HepG2 (cell line): ENCODE results near the gene CHEK2. TPM values are rescaled to one million over a fixed set of nuclear protein-coding genes. Genes with fewer than 3 reads are reported as not detected.

Experiments used
- CBX5 ChIP-seq: sonication (generic); formaldehyde crosslinking; IDR thresholded peaks from 2 replicates; pipeline ENCODE4 v1.4.0; 2020; ENCODE audit warnings: missing genetic modification reagents, borderline replicate concordance
- FOXC1 ChIP-seq: sonication (generic); formaldehyde crosslinking; IDR thresholded peaks from 2 replicates; pipeline ENCODE4 v1.8.0; 2022; ENCODE audit warnings: mild to moderate bottlenecking, missing genetic modification reagents, borderline replicate concordance
- GPN1 ChIP-seq: sonication (generic); formaldehyde crosslinking; IDR thresholded peaks from 2 replicates; pipeline ENCODE4 v1.5.1; 2020; ENCODE audit warnings: missing genetic modification reagents, borderline replicate concordance
- MED8 ChIP-seq: sonication (generic); formaldehyde crosslinking; IDR thresholded peaks from 2 replicates; pipeline ENCODE4 v1.8.1; 2023; ENCODE audit warnings: mild to moderate bottlenecking, missing genetic modification reagents; ENCODE audit not compliant: insufficient replicate concordance
- MTA1 ChIP-seq: sonication (generic); formaldehyde crosslinking; IDR thresholded peaks from 2 replicates; pipeline ENCODE4 v1.4.0; 2020; ENCODE audit warnings: missing genetic modification reagents, mild to moderate bottlenecking, borderline replicate concordance
- MTF2 ChIP-seq: sonication (generic); formaldehyde crosslinking; IDR thresholded peaks from 2 replicates; pipeline ENCODE4 v1.5.0; 2020; ENCODE audit warnings: missing genetic modification reagents, borderline replicate concordance
- MYNN ChIP-seq: sonication (generic); formaldehyde crosslinking; IDR thresholded peaks from 2 replicates; pipeline ENCODE4 v1.4.0; 2020; ENCODE audit warnings: mild to moderate bottlenecking, low read depth, missing genetic modification reagents
- PAF1 ChIP-seq: IDR thresholded peaks from 2 replicates; pipeline ENCODE4 v1.6.1; 2016; ENCODE audit warnings: missing genetic modification reagents, missing compliant biosample characterization
- RARA ChIP-seq: IDR thresholded peaks from 2 replicates; pipeline ENCODE4 v1.6.1; 2016; ENCODE audit warnings: missing genetic modification reagents, missing compliant biosample characterization
- RBM39 ChIP-seq: fragments of 200-400 bp; formaldehyde crosslinking; IDR thresholded peaks from one replicate; pipeline ENCODE4 v1.6.1; 2018; ENCODE audit warnings: antibody characterized with exemption, mild to moderate bottlenecking, low read depth, low read length; ENCODE audit not compliant: poor library complexity, severe bottlenecking
- RCOR2 ChIP-seq: IDR thresholded peaks from 2 replicates; pipeline ENCODE4 v1.6.1; 2016; ENCODE audit warnings: missing biosample characterization, missing genetic modification reagents
- REXO4 ChIP-seq: sonication (generic); formaldehyde crosslinking; IDR thresholded peaks from 2 replicates; pipeline ENCODE4 v1.8.0; 2022; ENCODE audit warnings: missing genetic modification reagents, mild to moderate bottlenecking, borderline replicate concordance
- SRSF1 ChIP-seq: fragments of 200-400 bp; formaldehyde crosslinking; optimal IDR thresholded peaks from 2 replicates; pipeline ENCODE3; 2017; ENCODE audit warnings: mild to moderate bottlenecking, low read depth, low read length, moderate library complexity
- TBX2 ChIP-seq: sonication (generic); formaldehyde crosslinking; IDR thresholded peaks from 2 replicates; pipeline ENCODE4 v1.5.0; 2020; ENCODE audit warnings: missing genetic modification reagents, mild to moderate bottlenecking, borderline replicate concordance
- ZNF275 ChIP-seq: sonication (generic); formaldehyde crosslinking; IDR thresholded peaks from 2 replicates; pipeline ENCODE4 v1.8.0; 2022; ENCODE audit warnings: missing genetic modification reagents, mild to moderate bottlenecking, inconsistent platforms, borderline replicate concordance
- ZNF572 ChIP-seq: sonication (generic); formaldehyde crosslinking; IDR thresholded peaks from 2 replicates; pipeline ENCODE4 v1.5.1; 2020; ENCODE audit warnings: mild to moderate bottlenecking, missing genetic modification reagents
- ZNF646 ChIP-seq: sonication (generic); formaldehyde crosslinking; IDR thresholded peaks from 2 replicates; pipeline ENCODE4 v1.9.0; 2021; ENCODE audit warnings: mild to moderate bottlenecking, missing genetic modification reagents
- ZSCAN31 ChIP-seq: sonication (generic); formaldehyde crosslinking; IDR thresholded peaks from 2 replicates; pipeline ENCODE4 v1.5.0; 2020; ENCODE audit warnings: low read depth, mild to moderate bottlenecking, missing genetic modification reagents
- polyA plus RNA-seq, 8 experiments: library from polyadenylated mRNA; depleted of rRNA in 3 of 8; stranded (reverse) in 7 of 8; unstranded in 1 of 8; fragments of >200 nt; fragmentation: Illumina TruSeq in 4 of 8; extraction: Trizol in 4 of 8; gene quantifications; 2 replicates each; pipeline versions ENCODE4 v1.2.1 to v1.2.3, GENCODE V29; 2011 to 2016; ENCODE audit warnings: low read depth in 4 of 8, missing spikeins in 1 of 8, mixed read lengths in 1 of 8; ENCODE audit not compliant: insufficient read depth in 1 of 8
- total RNA-seq, 5 experiments: library from RNA; depleted of rRNA; stranded (reverse); fragments of >200 nt; fragmentation: Illumina TruSeq; extraction: Trizol; gene quantifications; 2 replicates each; pipeline ENCODE4 v1.2.3, GENCODE V29; 2016; ENCODE audit warnings: low read depth in 1 of 5
- TF ChIP-seq, protein P1 (sequence below): sonication (generic); formaldehyde crosslinking; IDR thresholded peaks from 2 replicates; pipeline ENCODE4 v1.4.0; 2020; ENCODE audit warnings: missing genetic modification reagents
- TF ChIP-seq, protein P2 (sequence below): sonication (generic); formaldehyde crosslinking; IDR thresholded peaks from 2 replicates; pipeline ENCODE4 v1.4.0; 2020; ENCODE audit warnings: missing genetic modification reagents

The CHEK2 gene
- total and polyA plus RNA-seq, 2 of the 13 experiments (the other 11 are each of a cell fraction or from before 2014, with no cell fraction given): 27.0 to 40.5 TPM

DNA sequence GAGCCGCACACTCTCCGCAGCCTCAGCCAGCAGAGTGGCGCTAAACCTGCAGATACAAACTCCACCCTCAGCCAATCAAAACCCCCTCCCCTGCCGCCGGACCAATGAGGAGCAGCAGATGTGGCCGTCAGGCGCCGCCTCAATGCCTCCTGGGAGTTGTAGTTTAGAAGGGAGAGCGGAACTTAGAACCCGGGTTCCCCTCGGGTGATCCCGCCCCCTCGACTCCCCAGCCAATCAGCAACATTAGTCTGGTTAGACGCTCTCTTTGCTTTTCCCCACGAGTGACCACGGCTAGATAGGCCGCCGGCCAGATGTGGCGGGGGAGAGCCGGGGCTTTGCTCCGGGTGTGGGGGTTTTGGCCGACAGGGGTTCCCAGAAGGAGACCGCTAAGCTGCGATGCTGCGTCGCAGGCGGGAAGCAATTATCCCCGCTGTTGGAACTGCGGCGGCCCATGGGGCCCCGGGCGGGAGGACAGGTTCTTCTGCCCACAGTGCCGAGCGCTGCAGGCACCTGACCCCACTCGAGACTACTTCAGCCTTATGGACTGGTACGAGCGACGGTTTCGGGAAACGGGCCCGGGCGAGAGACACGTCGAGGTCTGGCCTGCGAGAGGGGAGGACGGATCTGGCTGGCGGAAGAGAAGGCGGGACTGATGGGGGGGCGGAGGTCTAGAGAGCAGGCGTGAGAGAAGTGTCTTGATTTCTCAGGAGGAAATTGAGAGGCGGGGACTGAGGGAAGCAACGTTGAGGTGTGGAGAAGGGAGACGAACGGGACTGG is at the start of gene CHEK2, which contains the start of gene HSCB (continued):
- TF ChIP-seq MTF2 (no peak), PAF1 (CRISPR knock-in tag) (no peak), CBX5 (CRISPR knock-in tag) (no peak; the same call in 1 of the 2 replicates), ZNF275 (CRISPR knock-in tag) (0 out of 2 replicates have a peak, but pooled peaks have one; percentile 7), GPN1 (no peak), ZSCAN31 (CRISPR knock-in tag) (no peak), TBX2 (0 out of 2 replicates have a peak, but pooled peaks have one; percentile 16), RBM39 (no peak), ZNF572 (CRISPR knock-in tag) (peak; percentile 80), FOXC1 (CRISPR knock-in tag) (0 out of 2 replicates have a peak, but pooled peaks have one; percentile 35), MED8 (peak; percentile 74), RCOR2 (no peak), SRSF1 (no peak), REXO4 (CRISPR knock-in tag) (no peak), MTA1 (CRISPR knock-in tag) (peak; percentile 50; the same call in 1 of the 2 replicates), ZNF646 (CRISPR knock-in tag) (no peak), RARA (CRISPR knock-in tag) (peak; percentile 9; the same call in 1 of the 2 replicates), MYNN (no peak)
- TF ChIP-seq, protein P1, sequence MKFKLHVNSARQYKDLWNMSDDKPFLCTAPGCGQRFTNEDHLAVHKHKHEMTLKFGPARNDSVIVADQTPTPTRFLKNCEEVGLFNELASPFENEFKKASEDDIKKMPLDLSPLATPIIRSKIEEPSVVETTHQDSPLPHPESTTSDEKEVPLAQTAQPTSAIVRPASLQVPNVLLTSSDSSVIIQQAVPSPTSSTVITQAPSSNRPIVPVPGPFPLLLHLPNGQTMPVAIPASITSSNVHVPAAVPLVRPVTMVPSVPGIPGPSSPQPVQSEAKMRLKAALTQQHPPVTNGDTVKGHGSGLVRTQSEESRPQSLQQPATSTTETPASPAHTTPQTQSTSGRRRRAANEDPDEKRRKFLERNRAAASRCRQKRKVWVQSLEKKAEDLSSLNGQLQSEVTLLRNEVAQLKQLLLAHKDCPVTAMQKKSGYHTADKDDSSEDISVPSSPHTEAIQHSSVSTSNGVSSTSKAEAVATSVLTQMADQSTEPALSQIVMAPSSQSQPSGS: no peak; the same call in 1 of the 2 replicates
- TF ChIP-seq, protein P2, sequence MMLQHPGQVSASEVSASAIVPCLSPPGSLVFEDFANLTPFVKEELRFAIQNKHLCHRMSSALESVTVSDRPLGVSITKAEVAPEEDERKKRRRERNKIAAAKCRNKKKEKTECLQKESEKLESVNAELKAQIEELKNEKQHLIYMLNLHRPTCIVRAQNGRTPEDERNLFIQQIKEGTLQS (CRISPR knock-in tag): no peak
